ENCODE results near the gene BGN. TPM values are rescaled to one million over a fixed set of nuclear protein-coding genes. Genes with fewer than 3 reads are reported as not detected.

The BGN gene
- total RNA-seq, 1 experiment from 2014 or later = 1.2 TPM

GRCh38 chrX:153547195-153547594 is 52.4 kb downstream of the BGN start:
- Histone ChIP-seq H4K20me1 (ENCODE audit: control insufficient read depth, insufficient read depth, insufficient read length) (no peaks in the 10 kb centered on the region), H3T11ph (ENCODE audit: low read length) (no peak overlapping the region), H2BK20ac (ENCODE audit: low read depth, low read length, poor library complexity, severe bottlenecking) (no peak overlapping the region), H2BK5ac (ENCODE audit: insufficient read length, low read length) (no peak overlapping the region), H2BK12ac (ENCODE audit: insufficient read length, low read depth, low read length) (no peak overlapping the region), H4K91ac (ENCODE audit: insufficient read length, low read depth, low read length) (no peak overlapping the region), H4K8ac (replicated peaks; ENCODE audit: insufficient read length, low read depth, low read length) (no peak overlapping the region), H3K79me1 (ENCODE audit: insufficient read depth, low read depth, low read length, poor library complexity, severe bottlenecking) (no peaks in the 10 kb centered on the region), H3K4me2 (ENCODE audit: insufficient read depth, insufficient read length, low read length) (no peak overlapping the region), H3K9ac (ENCODE audit: extremely low read depth, insufficient read length, low read length) (no peak overlapping the region), H3K79me2 (ENCODE audit: insufficient read depth, low read length) (no peaks in the 10 kb centered on the region), H3K4ac (ENCODE audit: low read depth, low read length) (no peak overlapping the region), H3K27ac (ENCODE audit: insufficient read length, low read depth, low read length) (no peak overlapping the region), H2BK120ac (ENCODE audit: low read depth, low read length, poor library complexity, severe bottlenecking) (no peak overlapping the region), H3K14ac (ENCODE audit: insufficient read depth, low read length) (no peak overlapping the region), H3K23me2 (ENCODE audit: insufficient read length, low read depth, low read length, poor library complexity, severe bottlenecking) (no peaks in the 10 kb centered on the region), H3K9me3 (ENCODE audit: control insufficient read depth, low read depth, low read length) (peaks cover 47% of the 10 kb centered on the region), H4K5ac (ENCODE audit: insufficient read length, low read depth, low read length) (no peak overlapping the region), H3K4me1 (ENCODE audit: insufficient read depth, low read length) (no peaks in the 10 kb centered on the region), H3K23ac (ENCODE audit: insufficient read length, low read depth, low read length) (no peak overlapping the region), H3K56ac (ENCODE audit: insufficient read length, low read depth, low read length) (no peak overlapping the region), H2AFZ (ENCODE audit: low read length) (no peak overlapping the region), H2AK5ac (ENCODE audit: insufficient read length, low read length) (no peak overlapping the region), H2BK15ac (ENCODE audit: low read depth, low read length) (no peak overlapping the region), H3K18ac (ENCODE audit: insufficient read length, low read depth, low read length) (no peak overlapping the region), H3K27me3 (ENCODE audit: insufficient read depth, low read length) (no peaks in the 10 kb centered on the region)
- no peak for TF ChIP-seq CTCF (conservative IDR thresholded peaks at IDR 0.05)
- peaks cover 0 to 8% (median under 1%) of the 10 kb centered on the region in 3 experiments; a peak in 3 of 7 replicates for H3K36me3 Mint-ChIP-seq (ENCODE audit: insufficient read depth in 1 of 3, low read depth in 3 of 3)
- H3K4me3 Mint-ChIP-seq = no peak overlapping the region
- DNase-seq = no peak
- peaks cover 0 to 7% of the 10 kb centered on the region in 2 experiments; a peak in 1 of 4 replicates for H3K4me1 Mint-ChIP-seq
- H3K9me3 Mint-ChIP-seq = peaks cover 57 to 68% of the 10 kb centered on the region in 2 experiments
- WGBS (ENCODE audit: extremely low coverage, insufficient read length, low lambda C conversion rate) = no CpG with 5 or more reads among the region's 7 CpGs
- H3K27me3 Mint-ChIP-seq (ENCODE audit: low read depth) = peaks cover 3% of the 10 kb centered on the region; the same call in 1 of the 2 replicates
- H3K27ac Mint-ChIP-seq = no peak overlapping the region
